WTC11 (cell line): ENCODE data around the gene SGMS1. TPM values are rescaled to one million over a fixed set of nuclear protein-coding genes. Genes with fewer than 3 reads are reported as not detected.

Experiments
- ATAC-seq: fragments of 200-7000 bp; cut with Tn5 transposase; 2 replicates; pipeline ENCODE4 v1.10.0; 2021; ENCODE audit warnings: mild to moderate bottlenecking, moderate library complexity
- CTCF ChIA-PET: fragments of 300-600 bp; sonication (Branson Sonifier 250); formaldehyde crosslinking; loops from one replicate; lab custom pipeline; 2021; ENCODE audit warnings: antibody characterized with exemption; lab: Charles Lee
- POLR2A ChIA-PET: fragments of 350-600 bp; sonication (Branson Sonifier 250); formaldehyde crosslinking; loops from one replicate; lab custom pipeline; 2021; ENCODE audit warnings: antibody characterized with exemption; lab: Charles Lee
- DNase-seq: peaks from one replicate; pipeline ENCODE4 v3.0.0; 2021; ENCODE audit warnings: low spot score
- H3K27ac Mint-ChIP-seq: 2 replicates; pipeline ENCODE4 v1.8.0; 2021; ENCODE audit warnings: mixed read lengths
- H3K27me3 Mint-ChIP-seq: 2 replicates; pipeline ENCODE4 v1.8.0; 2021; ENCODE audit warnings: low read depth, mild to moderate bottlenecking, moderate library complexity, mixed read lengths
- H3K36me3 Mint-ChIP-seq: 2 replicates; pipeline ENCODE4 v1.8.0; 2021; ENCODE audit warnings: mixed read lengths
- H3K4me1 Mint-ChIP-seq: 2 replicates; pipeline ENCODE4 v1.8.0; 2022; ENCODE audit warnings: mixed read lengths
- H3K4me3 Mint-ChIP-seq: 2 replicates; pipeline ENCODE4 v1.8.0; 2021; ENCODE audit warnings: mild to moderate bottlenecking, moderate library complexity, mixed read lengths
- H3K9me3 Mint-ChIP-seq: 2 replicates; pipeline ENCODE4 v1.8.0; 2021; ENCODE audit warnings: mixed read lengths
- ATF1 ChIP-seq: sonication (generic); formaldehyde crosslinking; IDR thresholded peaks from 2 replicates; pipeline ENCODE4 v1.8.1; 2023; ENCODE audit warnings: mild to moderate bottlenecking, moderate library complexity, missing genetic modification reagents
- ATF2 ChIP-seq: sonication (generic); formaldehyde crosslinking; IDR thresholded peaks from 2 replicates; pipeline ENCODE4 v1.8.1; 2022; ENCODE audit warnings: low read depth, missing genetic modification reagents, borderline replicate concordance
- CREM ChIP-seq: sonication (generic); formaldehyde crosslinking; IDR thresholded peaks from 2 replicates; pipeline ENCODE4 v1.8.1; 2022; ENCODE audit warnings: mild to moderate bottlenecking, missing genetic modification reagents, moderate library complexity
- E2F5 ChIP-seq: sonication (generic); formaldehyde crosslinking; IDR thresholded peaks from 2 replicates; pipeline ENCODE4 v1.8.1; 2022; ENCODE audit warnings: mild to moderate bottlenecking, moderate library complexity, missing genetic modification reagents
- GRHL2 ChIP-seq: fragments of 250-450 bp; sonication (Bioruptor Pico); IDR thresholded peaks from 2 replicates; pipeline ENCODE4 v1.8.0; 2022; ENCODE audit warnings: mild to moderate bottlenecking, moderate library complexity; ENCODE audit not compliant: insufficient replicate concordance, severe bottlenecking
- HMGA2 ChIP-seq: fragments of 250-450 bp; sonication (Bioruptor Pico); IDR thresholded peaks from 2 replicates; pipeline ENCODE4 v1.4.0; 2021; ENCODE audit warnings: mild to moderate bottlenecking, moderate library complexity
- JUN ChIP-seq: sonication (generic); formaldehyde crosslinking; IDR thresholded peaks from 2 replicates; pipeline ENCODE4 v1.8.0; 2023; ENCODE audit warnings: mild to moderate bottlenecking, missing genetic modification reagents
- NFATC4 ChIP-seq: fragments of 250-450 bp; sonication (Bioruptor Pico); IDR thresholded peaks from 2 replicates; pipeline ENCODE4 v1.9.0; 2021; ENCODE audit warnings: mild to moderate bottlenecking
- NR1H2 ChIP-seq: sonication (generic); formaldehyde crosslinking; IDR thresholded peaks from 2 replicates; pipeline ENCODE4 v1.9.0; 2021; ENCODE audit warnings: mild to moderate bottlenecking, moderate library complexity, missing genetic modification reagents
- RORB ChIP-seq: fragments of 250-450 bp; sonication (Bioruptor Pico); IDR thresholded peaks from 2 replicates; pipeline ENCODE4 v1.9.0; 2021; ENCODE audit warnings: mild to moderate bottlenecking
- SMAD4 ChIP-seq: sonication (generic); formaldehyde crosslinking; IDR thresholded peaks from 2 replicates; pipeline ENCODE4 v1.8.0; 2022; ENCODE audit warnings: mild to moderate bottlenecking, missing genetic modification reagents
- ZNF263 ChIP-seq: sonication (generic); formaldehyde crosslinking; IDR thresholded peaks from 2 replicates; pipeline ENCODE4 v1.8.1; 2022; ENCODE audit warnings: low read depth, mild to moderate bottlenecking, moderate library complexity, missing genetic modification reagents
- ZNF416 ChIP-seq: fragments of 250-450 bp; sonication (Bioruptor Pico); IDR thresholded peaks from 2 replicates; pipeline ENCODE4 v1.9.0; 2021; ENCODE audit warnings: mild to moderate bottlenecking, inconsistent platforms
- total RNA-seq: library from RNA; stranded (reverse); gene quantifications from 3 replicates; pipeline ENCODE4 v1.2.3, GENCODE V29; 2021
- TF ChIP-seq, protein P1 (sequence below): fragments of 250-450 bp; sonication (Bioruptor Pico); conservative IDR thresholded peaks from 2 replicates; pipeline ENCODE4 v1.9.0; 2021; ENCODE audit warnings: mild to moderate bottlenecking
- TF ChIP-seq, protein P2 (sequence below): sonication (generic); formaldehyde crosslinking; IDR thresholded peaks from 2 replicates; pipeline ENCODE4 v1.8.0; 2022; ENCODE audit warnings: mild to moderate bottlenecking, missing genetic modification reagents
- TF ChIP-seq, protein P3 (sequence below): sonication (generic); formaldehyde crosslinking; IDR thresholded peaks from 2 replicates; pipeline ENCODE4 v1.8.0; 2022; ENCODE audit warnings: missing genetic modification reagents
- TF ChIP-seq, protein P4 (sequence below): sonication (generic); formaldehyde crosslinking; IDR thresholded peaks from 2 replicates; pipeline ENCODE4 v1.8.1; 2023; ENCODE audit warnings: mild to moderate bottlenecking, moderate library complexity, missing genetic modification reagents
- TF ChIP-seq, protein P5 (sequence below): fragments of 250-450 bp; sonication (Bioruptor Pico); IDR thresholded peaks from 2 replicates; pipeline ENCODE4 v1.9.0; 2021; ENCODE audit warnings: mild to moderate bottlenecking

SGMS1 gene
- total RNA-seq, 1 experiment from 2014 or later = 13.2 TPM

DNA sequence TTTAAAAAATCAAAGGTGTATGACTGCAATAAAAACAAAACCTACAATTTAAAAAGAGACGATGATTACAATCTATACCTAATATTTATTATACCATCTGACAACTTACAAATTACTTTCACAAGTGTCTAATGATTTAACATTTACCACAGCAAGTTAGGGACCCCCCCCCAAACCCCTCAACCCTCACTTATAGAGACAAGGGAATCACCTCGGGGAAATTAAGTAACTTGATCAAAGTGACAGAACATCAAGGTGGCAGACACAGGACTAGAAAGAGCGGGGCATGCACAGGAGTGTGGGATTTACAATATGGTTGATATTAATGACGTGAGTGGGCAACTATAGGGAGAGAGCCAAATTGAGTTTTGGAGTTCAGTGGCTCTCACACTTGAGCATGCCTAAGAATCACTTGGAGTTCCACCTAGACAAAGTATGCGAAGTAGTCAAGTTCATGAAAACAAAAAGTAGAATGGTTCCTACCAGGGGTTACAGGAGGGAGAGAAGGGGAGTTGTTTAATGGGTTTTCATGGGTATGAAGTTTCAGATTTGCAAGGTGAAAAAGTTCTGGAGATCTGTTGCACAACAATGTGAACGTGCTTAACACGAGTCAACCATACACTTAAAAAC, 43.4 kb downstream of the SGMS1 start:
- H3K4me3 Mint-ChIP-seq = no peak overlapping the region
- no peak for ATAC-seq
- peak overlapping the region; percentile 55; the same call in 1 of the 2 replicates for H3K27ac Mint-ChIP-seq

GRCh38 chr10:50579491-50580261, 44.1 kb downstream of the SGMS1 start:
- H3K36me3 Mint-ChIP-seq = peaks cover 12% of the 10 kb centered on the region
- no peak overlapping the region for H3K4me3 Mint-ChIP-seq
- TF ChIP-seq E2F5 (CRISPR knock-in tag) (no peak), SMAD4 (CRISPR knock-in tag) (no peak), JUN (CRISPR knock-in tag) (no peak), NFATC4 (no peak), GRHL2 (CRISPR knock-in tag) (no peak), ZNF416 (CRISPR knock-in tag) (no peak), ATF1 (no peak), RORB (CRISPR knock-in tag) (no peak)
- TF ChIP-seq, protein P1, sequence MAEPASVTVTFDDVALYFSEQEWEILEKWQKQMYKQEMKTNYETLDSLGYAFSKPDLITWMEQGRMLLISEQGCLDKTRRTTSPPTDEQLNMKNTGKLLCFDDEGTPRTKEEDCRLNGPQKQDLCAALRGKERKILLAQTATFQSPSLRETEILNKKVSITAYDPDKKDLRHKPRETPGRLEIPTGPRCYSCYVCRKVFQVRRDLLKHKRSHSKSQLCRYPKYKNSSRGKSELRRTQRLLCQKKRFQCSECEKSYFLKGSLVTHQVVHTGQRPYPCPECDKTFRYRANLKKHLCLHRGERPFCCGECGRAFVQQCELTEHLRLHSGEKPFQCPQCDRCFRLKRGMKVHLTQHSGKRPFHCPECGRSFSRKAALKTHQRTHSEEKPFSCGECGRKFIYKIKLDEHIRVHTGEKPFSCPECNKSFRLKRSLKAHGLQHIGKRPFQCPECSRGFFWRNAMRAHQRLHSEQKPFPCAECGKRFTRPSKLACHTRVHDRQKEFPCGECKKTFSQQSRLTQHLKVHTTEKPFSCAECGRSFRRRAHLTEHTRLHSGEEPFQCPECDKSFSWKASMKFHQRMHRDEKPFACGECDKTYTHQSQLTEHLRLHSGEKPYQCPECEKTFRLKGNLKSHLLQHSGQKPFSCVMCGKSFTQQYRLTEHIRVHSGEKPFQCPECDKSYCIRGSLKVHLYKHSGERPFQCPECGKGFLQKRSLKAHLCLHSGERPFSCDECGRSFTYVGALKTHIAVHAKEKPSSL (CRISPR knock-in tag) = no peak
- TF ChIP-seq, protein P2, sequence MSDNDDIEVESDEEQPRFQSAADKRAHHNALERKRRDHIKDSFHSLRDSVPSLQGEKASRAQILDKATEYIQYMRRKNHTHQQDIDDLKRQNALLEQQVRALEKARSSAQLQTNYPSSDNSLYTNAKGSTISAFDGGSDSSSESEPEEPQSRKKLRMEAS (CRISPR knock-in tag) = no peak
- TF ChIP-seq, protein P3, sequence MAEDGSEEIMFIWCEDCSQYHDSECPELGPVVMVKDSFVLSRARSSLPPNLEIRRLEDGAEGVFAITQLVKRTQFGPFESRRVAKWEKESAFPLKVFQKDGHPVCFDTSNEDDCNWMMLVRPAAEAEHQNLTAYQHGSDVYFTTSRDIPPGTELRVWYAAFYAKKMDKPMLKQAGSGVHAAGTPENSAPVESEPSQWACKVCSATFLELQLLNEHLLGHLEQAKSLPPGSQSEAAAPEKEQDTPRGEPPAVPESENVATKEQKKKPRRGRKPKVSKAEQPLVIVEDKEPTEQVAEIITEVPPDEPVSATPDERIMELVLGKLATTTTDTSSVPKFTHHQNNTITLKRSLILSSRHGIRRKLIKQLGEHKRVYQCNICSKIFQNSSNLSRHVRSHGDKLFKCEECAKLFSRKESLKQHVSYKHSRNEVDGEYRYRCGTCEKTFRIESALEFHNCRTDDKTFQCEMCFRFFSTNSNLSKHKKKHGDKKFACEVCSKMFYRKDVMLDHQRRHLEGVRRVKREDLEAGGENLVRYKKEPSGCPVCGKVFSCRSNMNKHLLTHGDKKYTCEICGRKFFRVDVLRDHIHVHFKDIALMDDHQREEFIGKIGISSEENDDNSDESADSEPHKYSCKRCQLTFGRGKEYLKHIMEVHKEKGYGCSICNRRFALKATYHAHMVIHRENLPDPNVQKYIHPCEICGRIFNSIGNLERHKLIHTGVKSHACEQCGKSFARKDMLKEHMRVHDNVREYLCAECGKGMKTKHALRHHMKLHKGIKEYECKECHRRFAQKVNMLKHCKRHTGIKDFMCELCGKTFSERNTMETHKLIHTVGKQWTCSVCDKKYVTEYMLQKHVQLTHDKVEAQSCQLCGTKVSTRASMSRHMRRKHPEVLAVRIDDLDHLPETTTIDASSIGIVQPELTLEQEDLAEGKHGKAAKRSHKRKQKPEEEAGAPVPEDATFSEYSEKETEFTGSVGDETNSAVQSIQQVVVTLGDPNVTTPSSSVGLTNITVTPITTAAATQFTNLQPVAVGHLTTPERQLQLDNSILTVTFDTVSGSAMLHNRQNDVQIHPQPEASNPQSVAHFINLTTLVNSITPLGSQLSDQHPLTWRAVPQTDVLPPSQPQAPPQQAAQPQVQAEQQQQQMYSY (CRISPR knock-in tag) = no peak
- POLR2A ChIA-PET = no interaction called here
- CTCF ChIA-PET = interaction anchor here (1.0 kb wide), 1 partner anchor 17 kb away, joined by 4 read pairs; no protein-coding TSS in a partner anchor
- H3K4me1 Mint-ChIP-seq = peaks cover 65% of the 10 kb centered on the region
- DNase-seq = no peak
- ATAC-seq = no peak
- no peaks in the 10 kb centered on the region for H3K27me3 Mint-ChIP-seq
- H3K9me3 Mint-ChIP-seq = 0 out of 2 replicates have a peak, but pooled peaks cover 5% of the 10 kb centered on the region
- peak overlapping the region; percentile 21; the same call in 1 of the 2 replicates for H3K27ac Mint-ChIP-seq

More for the DNA sequence above, 43.4 kb downstream of the SGMS1 start:
- peaks cover 12% of the 10 kb centered on the region for H3K36me3 Mint-ChIP-seq
- CTCF ChIA-PET = no interaction called here
- 0 out of 2 replicates have a peak, but pooled peaks cover 5% of the 10 kb centered on the region for H3K9me3 Mint-ChIP-seq
- peaks cover 65% of the 10 kb centered on the region for H3K4me1 Mint-ChIP-seq
- TF ChIP-seq ATF2 (no peak), ZNF263 (CRISPR knock-in tag) (no peak), NR1H2 (no peak), CREM (CRISPR knock-in tag) (no peak), HMGA2 (CRISPR knock-in tag) (no peak)
- TF ChIP-seq, protein P4, sequence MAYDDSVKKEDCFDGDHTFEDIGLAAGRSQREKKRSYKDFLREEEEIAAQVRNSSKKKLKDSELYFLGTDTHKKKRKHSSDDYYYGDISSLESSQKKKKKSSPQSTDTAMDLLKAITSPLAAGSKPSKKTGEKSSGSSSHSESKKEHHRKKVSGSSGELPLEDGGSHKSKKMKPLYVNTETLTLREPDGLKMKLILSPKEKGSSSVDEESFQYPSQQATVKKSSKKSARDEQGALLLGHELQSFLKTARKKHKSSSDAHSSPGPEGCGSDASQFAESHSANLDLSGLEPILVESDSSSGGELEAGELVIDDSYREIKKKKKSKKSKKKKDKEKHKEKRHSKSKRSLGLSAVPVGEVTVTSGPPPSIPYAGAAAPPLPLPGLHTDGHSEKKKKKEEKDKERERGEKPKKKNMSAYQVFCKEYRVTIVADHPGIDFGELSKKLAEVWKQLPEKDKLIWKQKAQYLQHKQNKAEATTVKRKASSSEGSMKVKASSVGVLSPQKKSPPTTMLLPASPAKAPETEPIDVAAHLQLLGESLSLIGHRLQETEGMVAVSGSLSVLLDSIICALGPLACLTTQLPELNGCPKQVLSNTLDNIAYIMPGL = no peak
- TF ChIP-seq, protein P5, sequence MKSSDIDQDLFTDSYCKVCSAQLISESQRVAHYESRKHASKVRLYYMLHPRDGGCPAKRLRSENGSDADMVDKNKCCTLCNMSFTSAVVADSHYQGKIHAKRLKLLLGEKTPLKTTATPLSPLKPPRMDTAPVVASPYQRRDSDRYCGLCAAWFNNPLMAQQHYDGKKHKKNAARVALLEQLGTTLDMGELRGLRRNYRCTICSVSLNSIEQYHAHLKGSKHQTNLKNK (CRISPR knock-in tag) = no peak
- TF ChIP-seq, all 79 proteins: peak for 0
- POLR2A ChIA-PET = no interaction called here
- no peak for DNase-seq
- H3K27me3 Mint-ChIP-seq = no peaks in the 10 kb centered on the region
